OCI-LY7 (cell line): ENCODE data around the gene F8A3.

Experiments
- EZH2phosphoT487 ChIP-seq: fragments of 200-600 bp; sonication (generic); IDR thresholded peaks from 2 replicates; pipeline ENCODE4 v1.6.1; 2018; ENCODE audit warnings: low read depth, borderline replicate concordance, mild to moderate bottlenecking, mixed run types, antibody characterized with exemption, low read length, moderate library complexity, mixed read lengths
- TF ChIP-seq, protein P1 (sequence below): fragments of 200-600 bp; sonication (generic); conservative IDR thresholded peaks from 2 replicates; pipeline ENCODE4 v1.5.1; 2014; ENCODE audit warnings: mild to moderate bottlenecking, antibody characterized with exemption, low read length, moderate library complexity, mixed read lengths

GRCh38 chrX:155434906-155435743 is 23.3 kb downstream of the F8A3 start:
- TF ChIP-seq, protein P1, sequence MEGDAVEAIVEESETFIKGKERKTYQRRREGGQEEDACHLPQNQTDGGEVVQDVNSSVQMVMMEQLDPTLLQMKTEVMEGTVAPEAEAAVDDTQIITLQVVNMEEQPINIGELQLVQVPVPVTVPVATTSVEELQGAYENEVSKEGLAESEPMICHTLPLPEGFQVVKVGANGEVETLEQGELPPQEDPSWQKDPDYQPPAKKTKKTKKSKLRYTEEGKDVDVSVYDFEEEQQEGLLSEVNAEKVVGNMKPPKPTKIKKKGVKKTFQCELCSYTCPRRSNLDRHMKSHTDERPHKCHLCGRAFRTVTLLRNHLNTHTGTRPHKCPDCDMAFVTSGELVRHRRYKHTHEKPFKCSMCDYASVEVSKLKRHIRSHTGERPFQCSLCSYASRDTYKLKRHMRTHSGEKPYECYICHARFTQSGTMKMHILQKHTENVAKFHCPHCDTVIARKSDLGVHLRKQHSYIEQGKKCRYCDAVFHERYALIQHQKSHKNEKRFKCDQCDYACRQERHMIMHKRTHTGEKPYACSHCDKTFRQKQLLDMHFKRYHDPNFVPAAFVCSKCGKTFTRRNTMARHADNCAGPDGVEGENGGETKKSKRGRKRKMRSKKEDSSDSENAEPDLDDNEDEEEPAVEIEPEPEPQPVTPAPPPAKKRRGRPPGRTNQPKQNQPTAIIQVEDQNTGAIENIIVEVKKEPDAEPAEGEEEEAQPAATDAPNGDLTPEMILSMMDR = no peak
- TF ChIP-seq EZH2phosphoT487 = no peak
